ENCODE measurements around the gene NPHS1.

- TF ChIP-seq CTCF (IDR thresholded peaks at IDR 0.05) (no peak), POLR2AphosphoS5 (IDR thresholded peaks at IDR 0.05; ENCODE audit: insufficient read depth in 1 of 2, low read depth in 1 of 2) (no peak)
Observed at GRCh38 chr19:35885225-35885738, 33.0 kb upstream of the NPHS1 start.

Measured in vagina (tissue), 2 donors.